SK-N-SH treated with all-trans-retinoic acid at 6 μM for 48 hours (cell line): Measurements from ENCODE around the gene IMP4.

Experiments used
- CREB5 ChIP-seq: fragments of 250-450 bp; sonication (Bioruptor Pico); IDR thresholded peaks from 2 replicates; pipeline ENCODE4 v1.5.1; 2020; ENCODE audit warnings: low read depth, mild to moderate bottlenecking, moderate library complexity
- CSRNP3 ChIP-seq: fragments of 250-450 bp; sonication (Bioruptor Pico); IDR thresholded peaks from 2 replicates; pipeline ENCODE4 v1.5.1; 2021; ENCODE audit warnings: mild to moderate bottlenecking, moderate library complexity
- PPARA ChIP-seq: fragments of 250-450 bp; sonication (Bioruptor Pico); IDR thresholded peaks from 2 replicates; pipeline ENCODE4 v1.5.0; 2020; ENCODE audit warnings: mild to moderate bottlenecking, borderline replicate concordance
- RARB ChIP-seq: fragments of 250-450 bp; sonication (Bioruptor Pico); IDR thresholded peaks from 2 replicates; pipeline ENCODE4 v1.8.0; 2021; ENCODE audit warnings: mild to moderate bottlenecking, moderate library complexity
- TSHZ2 ChIP-seq: fragments of 250-450 bp; sonication (Bioruptor Pico); IDR thresholded peaks from 2 replicates; pipeline ENCODE4 v1.5.0; 2020; ENCODE audit warnings: mild to moderate bottlenecking, moderate library complexity
- ZFP30 ChIP-seq: fragments of 450-650 bp; formaldehyde crosslinking; IDR thresholded peaks from 2 replicates; pipeline ENCODE4 v1.5.0; 2022; ENCODE audit warnings: mild to moderate bottlenecking, moderate library complexity
- ZNF70 ChIP-seq: fragments of 450-650 bp; formaldehyde crosslinking; IDR thresholded peaks from 2 replicates; pipeline ENCODE4 v1.5.0; 2020; ENCODE audit warnings: mild to moderate bottlenecking, moderate library complexity
- ZNF8 ChIP-seq: fragments of 450-650 bp; formaldehyde crosslinking; IDR thresholded peaks from 2 replicates; pipeline ENCODE4 v1.5.0; 2020; ENCODE audit warnings: mild to moderate bottlenecking, moderate library complexity

- TF ChIP-seq CREB5 (CRISPR knock-in tag) = no peak
- TF ChIP-seq RARB (CRISPR knock-in tag) = no peak
- TF ChIP-seq ZNF8 (CRISPR knock-in tag) = no peak
- TF ChIP-seq ZFP30 (CRISPR knock-in tag) = no peak
- TF ChIP-seq ZNF70 (CRISPR knock-in tag) = no peak
- TF ChIP-seq TSHZ2 (CRISPR knock-in tag) = no peak
- no peak for TF ChIP-seq CSRNP3
- no peak for TF ChIP-seq PPARA (CRISPR knock-in tag)
Observed at GRCh38 chr2:130358420-130359350, 16.0 kb downstream of the IMP4 start.
